HG03103 (cell line): ENCODE results near the gene AKNAD1.

ENCODE experiments used
- ATAC-seq: cut with Tn5 transposase; IDR thresholded peaks from one replicate; pipeline ENCODE4 v1.9.1; 2021; ENCODE audit warnings: low read depth; ENCODE audit not compliant: unreplicated experiment

The AKNAD1 gene

DNA sequence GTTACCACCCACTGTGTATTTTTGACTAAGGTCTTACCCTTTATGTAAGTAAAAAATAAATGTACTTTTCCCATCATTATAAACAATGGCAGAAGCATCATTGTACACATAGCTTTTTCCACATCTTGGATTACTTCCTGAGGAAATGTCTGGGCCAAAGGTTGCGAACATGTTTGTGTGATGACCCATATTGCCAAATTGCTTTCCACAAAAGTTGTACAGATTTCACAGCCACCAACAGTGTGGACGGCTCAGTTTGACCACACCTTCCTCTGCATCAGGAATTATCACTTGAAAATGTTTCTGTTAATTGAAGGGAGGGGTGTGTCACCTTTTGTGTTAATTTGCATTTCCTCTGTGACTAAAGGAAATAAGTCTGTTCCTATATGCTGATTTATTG, 25.7 kb downstream of the AKNAD1 start:
- ATAC-seq, result no peak

DNA sequence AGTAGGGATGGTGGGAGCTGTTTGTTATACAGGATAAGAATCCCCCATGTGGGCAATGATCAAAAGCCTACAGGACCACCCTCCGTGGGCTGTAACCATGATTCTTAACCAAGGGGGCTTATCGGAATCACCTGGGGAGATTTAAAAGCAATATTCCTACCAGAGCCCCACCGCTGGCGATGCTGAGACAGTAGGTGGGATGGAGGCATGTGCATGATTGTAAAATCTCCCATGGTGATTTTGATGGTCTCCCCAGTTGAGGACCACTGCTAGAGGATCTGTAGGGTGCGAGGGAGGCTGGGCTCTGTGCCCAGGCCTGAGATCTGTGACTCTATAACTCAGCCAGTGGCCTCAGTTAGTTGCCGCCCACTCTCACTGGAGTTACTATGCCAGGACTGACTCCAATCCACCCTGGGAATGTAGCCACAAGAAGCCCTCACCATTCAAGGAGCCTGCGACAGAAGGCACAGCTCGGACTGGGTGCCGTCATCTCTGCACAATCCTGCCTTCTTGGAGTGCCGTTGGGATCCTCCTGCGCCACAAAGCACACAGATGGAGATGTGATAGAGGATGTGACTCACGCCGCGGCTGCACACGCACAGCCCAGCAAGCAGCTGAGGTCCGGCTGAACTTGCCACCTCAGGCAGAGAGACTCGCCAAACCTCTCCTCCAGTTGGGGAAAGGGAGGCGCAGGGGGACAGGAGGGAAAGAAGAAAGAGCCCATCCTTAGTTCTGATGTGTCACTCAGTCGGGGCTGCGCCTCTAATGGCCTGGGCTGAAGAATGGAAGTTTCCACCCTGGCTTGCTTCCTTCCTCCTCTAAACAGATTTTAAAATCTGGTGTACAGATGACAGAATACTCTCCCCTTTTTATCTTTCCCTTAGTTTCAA, 26.5 kb downstream of the AKNAD1 start:
- ATAC-seq, result no peak

DNA sequence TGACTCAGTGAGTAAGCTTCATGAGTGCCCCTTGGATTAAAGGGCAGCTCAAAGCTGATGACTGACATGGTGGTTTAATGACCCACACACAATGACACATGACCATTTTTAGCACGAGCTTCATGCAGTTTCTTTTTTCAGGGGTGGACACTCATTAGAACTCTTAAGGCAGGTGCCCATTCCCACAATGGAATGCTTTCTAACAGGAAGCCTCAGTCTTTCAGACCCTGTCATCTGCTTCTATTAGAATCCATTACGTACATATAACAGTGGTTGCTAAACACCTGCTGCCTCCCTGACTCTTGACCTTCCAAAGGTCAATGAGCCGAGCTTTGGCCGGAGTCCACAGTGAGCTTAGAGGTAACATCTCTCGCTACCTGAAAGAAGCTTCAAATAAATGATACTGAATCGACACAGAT, 27.4 kb downstream of the AKNAD1 start:
- no peak for ATAC-seq

DNA sequence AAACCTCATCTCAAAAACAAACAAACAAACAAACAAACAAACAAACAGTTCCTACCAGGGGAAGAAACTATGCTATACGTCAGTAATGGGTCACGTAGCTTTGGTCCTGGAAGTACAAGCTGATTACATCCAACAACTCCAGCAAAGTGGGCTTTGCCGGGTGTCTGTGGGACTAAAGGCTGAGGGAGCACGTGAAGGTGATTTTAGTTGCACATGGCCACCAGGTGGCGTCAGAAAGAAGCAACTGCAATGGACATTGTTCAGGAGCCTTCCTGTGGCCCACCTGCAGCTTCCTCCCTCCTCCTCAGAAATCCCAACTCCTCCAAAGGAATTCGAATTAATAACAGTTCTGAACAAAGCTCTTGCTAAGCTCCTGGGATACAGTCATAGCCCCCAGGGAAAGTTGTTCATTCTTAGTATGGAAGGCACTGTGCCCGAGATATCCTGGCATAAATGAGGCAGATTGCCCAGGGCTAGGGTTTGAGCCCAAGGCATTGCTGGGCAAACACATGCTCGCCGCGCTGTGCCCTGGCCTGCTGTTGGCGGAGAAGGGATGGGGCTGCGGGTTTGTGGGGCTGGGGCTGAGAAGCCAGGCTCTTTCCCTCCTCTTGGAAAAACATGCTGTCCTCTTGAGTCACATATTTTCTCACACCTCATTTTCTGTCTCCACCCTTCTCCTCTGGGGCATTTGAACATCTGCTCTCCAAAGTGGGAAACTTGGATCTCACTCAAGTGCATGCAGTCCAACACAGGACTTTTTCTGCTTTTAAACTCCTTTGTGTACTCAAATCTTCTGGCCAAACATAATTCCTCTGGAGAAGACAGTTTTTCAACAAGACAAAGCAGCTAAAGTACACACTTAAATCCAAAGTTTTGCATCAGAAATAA, 28.6 kb downstream of the AKNAD1 start:
- ATAC-seq, result no peak

DNA sequence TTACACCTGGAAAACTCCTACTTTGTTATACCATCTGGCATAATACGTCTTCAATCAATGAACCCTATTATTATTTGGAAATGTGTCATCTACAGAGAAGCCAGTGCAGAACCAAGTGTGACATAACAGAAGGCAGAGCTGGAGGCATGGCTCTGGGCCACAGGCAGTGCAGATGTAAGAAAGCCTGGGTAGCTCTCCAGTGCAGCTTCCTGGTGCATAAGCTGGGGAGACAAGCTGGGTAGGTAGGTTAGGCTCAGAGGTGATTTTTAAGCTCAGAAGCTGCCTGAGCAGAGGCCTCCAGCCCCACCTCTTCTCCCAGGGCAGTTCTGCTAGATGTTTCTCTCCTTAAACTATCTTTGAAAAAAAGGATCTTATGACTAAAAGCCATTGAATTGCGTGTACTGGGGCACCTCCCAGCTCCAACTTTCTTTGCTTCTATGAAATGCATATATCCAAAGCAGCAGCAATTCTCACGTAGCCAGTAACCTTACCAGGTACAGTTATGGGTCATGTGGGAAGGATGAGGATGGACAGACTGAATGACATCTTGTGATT, 30.7 kb downstream of the AKNAD1 start:
- ATAC-seq, result no peak

DNA sequence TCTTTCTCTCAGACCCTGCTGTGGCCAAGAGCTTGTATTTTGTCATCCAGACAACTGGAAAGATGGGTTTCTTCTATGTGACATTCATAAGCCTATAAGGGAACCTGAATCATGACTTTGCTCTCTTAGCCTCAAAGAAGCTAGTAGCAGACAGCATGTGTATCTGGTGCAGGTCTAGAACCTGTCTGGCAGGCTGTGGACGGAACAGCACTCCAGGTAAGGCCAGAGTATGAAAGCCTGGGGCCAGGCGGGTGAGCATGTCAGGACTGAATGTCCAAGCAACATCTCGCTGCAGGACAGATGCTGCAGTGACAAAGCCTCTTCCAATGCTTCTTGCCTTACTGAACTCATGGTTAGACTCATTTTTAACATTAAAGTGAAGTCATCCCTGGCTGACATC, 32.8 kb downstream of the AKNAD1 start:
- ATAC-seq, result no peak

DNA sequence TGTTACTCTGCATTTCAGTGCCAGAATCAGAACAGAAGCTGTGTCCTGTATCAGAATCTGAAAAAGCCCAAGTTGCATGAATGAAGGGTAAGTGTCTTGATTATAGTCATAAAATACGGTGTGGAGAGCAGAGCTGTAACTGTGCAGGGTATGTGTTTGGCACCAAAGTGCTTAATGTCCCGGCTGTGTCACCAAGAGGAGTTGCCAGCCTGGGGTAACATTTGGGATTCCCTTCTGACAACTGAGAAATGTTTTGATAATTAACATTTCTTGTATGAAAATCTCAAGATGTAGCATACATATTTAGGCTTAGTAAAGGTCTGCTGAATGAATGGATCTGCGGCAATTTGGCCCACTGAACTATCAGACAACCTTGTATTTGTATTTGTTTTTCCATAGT, 33.3 kb downstream of the AKNAD1 start:
- no peak for ATAC-seq

DNA sequence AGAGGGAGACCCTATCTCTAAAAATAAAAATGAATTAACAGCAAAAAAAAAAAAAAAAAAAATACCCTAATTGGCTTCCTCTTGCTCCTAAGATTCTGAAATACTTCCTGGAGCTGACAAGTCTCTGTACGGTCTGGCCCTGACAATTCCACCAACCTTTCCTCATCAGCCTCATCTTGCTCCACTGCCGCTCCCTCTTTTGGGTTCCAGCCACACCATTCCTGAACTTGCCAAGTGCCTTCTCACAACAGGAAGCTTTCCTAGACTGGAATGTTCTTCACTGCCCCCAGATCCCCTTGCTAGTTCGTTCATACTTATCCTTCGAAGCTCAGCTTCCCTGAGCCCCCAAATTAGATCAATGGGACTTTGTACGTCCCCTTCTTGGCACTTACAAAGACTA, 37.0 kb downstream of the AKNAD1 start:
- no peak for ATAC-seq

DNA sequence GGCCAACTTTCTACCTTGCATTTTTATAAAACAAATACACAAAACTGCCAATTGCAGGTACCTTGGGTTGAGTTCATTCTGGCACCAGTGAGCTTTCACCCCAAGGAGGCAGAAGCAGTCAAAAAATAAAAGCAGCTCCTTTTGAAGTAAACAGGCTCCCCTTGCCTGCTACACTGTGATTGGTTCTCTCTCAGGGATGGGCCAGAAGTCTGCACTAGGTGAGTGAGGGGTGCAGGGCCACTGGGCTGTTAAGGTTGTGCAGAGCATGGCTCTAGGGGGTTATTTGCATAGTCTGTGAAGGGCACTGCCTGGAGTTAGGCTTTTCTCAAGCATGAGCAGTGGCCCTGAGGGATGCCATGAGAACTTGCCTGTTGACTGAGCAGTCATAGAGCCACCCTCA, 39.1 kb downstream of the AKNAD1 start:
- ATAC-seq, result no peak

DNA sequence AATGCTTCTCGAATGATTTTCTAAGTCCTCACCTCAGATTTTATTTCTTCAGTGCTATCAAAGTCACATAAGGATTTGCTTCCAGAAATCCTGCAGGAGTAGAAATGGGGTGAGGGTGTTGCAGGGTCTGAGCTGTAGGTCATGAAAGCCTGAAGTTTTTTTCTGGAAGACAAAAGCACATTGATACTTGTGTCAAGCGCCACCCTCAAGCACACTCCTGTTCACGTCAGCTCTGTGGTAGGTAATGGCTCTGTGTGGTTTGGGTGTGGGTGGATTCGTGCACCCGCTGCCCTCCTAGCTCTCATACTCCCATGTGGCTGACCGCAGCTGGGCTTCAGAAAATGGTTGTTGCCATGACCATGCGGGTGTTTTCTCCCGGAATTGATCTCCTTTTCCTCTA, 39.9 kb downstream of the AKNAD1 start:
- no peak for ATAC-seq

DNA sequence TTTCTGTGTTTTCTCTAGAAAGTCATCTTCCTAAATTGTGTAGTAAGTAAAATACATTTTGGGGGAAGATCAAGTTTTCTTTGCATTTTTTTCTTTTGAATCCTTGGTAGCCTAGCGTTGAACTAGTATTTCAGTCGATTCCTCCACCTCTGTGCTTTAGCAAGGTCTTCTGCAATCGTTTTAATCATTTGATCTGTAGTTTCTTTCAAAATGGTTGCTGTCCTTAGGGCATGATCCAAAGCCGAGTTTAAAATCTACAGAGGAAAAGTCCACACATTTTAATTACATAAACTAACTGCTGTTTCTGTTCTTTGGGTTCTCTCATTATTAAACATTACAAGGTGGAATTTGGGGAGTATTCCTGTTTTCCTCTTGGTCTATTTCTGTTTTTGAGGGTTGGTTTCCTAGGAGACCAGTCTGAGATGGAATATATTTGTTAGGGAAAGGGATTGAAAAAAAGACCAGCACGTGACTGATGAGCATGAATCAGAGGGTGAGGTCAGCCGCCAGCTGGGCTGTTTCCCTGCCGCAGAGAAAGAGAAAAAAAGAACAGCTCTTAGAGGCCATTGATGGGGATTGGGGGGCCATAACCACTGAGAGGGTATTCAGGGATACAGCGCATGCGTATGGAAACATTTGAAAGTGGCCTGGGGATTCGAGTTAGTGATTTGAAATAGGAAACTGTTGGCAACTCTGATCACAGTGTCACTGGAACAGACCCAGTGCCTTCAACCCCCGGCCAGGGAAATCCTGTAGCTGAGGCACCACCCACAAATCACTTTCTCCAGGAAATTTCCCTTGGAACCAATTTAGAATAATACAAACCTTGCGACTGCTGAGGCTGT, 40.6 kb downstream of the AKNAD1 start:
- ATAC-seq, result no peak

DNA sequence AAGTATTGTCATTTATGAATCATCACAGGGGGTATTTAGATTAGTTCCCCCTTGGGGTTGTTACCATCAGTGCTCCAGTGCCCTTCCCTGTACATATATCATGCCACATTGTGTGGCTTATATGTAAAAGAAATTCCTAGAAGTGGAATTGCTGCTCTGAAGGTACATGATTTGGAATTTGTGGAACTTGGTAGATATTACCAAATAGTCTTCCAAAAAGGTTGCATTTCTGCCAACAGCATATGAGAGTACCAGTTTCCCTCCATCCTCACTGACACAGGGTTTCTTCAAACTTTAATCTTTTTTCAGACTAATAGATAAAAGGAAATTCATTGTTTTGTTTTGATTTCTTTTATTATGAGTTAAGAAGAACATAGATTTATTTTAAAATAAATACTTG, 41.3 kb downstream of the AKNAD1 start:
- ATAC-seq, result no peak

DNA sequence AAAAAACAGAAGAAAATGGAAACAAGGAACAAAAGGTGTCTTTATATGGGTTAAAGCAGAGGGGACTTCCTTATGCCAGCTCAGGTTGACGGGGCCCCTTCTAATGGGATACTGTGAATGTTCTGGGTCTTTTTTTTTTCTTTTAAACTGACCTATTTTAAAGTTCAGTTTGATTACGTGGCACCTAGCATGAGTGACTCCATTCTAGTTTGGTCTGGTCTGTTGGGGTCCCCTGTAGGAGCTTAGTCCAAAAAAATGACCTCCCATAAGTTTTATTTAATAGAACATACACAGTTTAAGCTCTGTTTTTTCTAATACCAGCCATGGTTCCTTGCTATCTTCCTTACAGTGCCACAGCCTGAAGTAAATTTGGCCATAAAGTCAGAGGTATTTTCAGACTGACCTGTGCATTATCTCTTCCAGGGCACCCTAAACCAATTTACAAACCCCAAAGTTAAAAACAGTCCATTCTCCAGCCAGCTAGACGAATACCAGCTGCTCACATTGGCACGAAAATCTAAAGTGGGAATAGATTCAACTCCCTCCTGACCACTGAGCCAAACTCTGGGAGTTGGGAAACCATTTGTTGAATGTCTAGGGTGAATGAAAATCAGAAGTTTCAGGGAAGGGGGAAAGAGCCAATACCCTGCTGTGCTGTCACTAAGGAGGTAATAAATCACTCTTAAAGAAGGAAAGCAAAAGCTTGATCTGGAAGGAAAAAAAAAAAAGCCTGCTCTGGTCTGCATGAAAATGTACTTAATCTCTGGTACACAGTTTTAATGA, 42.4 kb downstream of the AKNAD1 start:
- ATAC-seq, result no peak

DNA sequence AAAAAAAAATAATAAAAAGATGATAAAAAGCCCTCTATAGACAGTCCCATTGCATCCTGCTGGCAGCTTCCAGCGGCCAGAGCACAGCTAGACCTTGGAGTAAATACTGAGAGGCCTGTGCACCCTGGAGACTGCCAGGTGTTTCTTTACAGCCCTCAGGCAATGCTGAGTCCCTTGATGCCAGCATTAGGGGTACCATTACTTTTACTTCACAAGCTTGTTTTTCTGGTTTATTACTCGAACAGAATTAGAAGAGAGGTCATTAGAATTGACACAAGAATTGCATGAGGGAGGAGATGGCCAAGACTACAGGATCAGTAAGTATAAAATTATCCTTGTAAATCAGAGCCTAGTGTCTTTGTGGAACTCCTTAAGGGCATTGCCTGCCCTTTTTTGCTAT, 43.6 kb downstream of the AKNAD1 start:
- ATAC-seq, result no peak

DNA sequence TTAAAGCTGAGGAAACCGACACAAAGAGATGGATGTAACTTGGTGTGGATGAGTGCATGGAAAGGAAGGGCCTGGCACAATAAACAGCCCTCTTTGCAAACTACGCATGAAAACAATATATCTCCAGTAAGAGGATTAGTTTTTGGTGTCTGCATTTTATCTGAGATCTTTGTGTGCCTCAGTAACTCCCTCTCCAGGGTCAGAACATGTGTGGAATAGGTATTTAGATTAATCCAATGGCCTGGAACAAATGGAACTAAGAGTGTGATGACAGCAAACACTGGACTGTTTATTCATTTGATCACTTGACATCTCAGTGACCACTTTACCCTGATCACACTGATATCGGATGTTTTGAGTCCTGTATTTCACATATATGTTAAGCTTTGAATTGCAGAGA, 45.3 kb downstream of the AKNAD1 start:
- ATAC-seq, result no peak

DNA sequence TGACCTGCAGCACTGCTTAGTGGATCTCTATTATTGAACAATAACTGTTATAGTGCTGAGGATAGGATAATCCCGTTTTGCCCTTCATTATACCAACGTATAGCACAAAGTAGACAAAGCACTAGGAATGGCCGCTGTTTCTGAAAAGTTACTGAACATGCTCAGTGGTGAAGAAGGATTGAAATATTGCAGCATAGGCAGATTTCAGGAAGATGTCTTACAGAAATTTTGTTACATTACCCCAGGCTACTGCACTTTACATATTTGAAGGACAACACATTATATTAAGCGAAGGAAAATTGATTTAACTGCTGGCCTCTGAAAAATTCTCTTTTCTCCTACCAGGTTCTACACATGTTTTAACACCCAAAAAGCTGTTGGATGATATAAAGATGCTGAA, 48.5 kb downstream of the AKNAD1 start:
- no peak for ATAC-seq

DNA sequence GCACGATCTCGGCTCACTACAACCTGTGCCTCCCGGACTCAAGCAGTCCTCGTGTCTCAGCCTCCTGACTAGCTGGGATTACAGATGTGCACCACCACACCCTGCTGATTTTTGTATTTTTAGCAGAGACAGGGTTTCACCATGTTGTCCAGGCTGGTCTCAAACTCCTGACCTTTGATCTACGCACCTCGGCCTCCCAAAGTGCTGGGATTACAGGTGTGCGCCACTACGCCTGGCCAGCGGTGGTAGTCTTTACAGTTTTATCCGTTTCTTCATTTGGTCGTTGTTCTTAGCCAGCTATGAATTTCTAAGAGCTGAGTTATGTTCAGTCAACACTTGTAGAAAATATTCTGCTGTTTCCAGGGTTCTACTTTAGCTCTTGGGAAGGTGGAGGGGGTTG, 53.3 kb downstream of the AKNAD1 start:
- ATAC-seq, result no peak

DNA sequence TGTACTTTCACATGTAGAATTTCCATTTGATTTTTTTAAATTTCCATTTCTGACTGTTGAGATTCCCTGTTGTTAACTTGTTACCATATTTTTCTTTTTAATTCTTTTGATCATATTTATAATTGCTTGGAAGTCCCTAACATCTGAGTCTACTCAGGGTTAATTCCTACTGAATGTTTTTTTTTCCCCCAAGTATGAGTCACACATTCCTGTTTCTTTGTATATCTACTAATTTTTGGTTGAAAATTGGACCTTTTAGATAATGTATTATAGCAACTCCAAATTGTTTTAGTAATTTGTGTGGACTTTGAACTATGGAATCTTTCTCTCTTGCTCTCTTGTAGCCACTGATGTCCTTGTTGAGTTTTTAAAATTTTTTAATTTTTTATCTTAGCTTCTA, 55.8 kb downstream of the AKNAD1 start:
- no peak for ATAC-seq

DNA sequence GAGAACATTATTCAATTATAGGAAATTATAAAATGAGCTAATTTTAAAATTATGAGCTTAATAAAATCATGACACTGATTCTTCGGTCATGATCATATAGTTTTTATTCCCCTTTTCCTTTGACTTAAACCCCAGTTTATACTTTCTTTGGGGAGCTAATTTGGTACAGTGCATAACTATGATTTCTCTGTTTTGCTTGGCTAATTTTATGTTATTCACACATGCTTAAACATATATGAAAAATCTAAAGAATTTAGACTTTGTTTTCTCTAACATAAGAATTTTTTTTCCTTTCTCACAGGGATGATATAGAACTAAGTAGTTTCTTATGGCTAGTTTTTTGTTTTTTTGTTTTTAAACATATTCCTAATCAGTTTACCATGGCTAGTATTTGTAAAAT, 57.9 kb downstream of the AKNAD1 start:
- ATAC-seq, result no peak

DNA sequence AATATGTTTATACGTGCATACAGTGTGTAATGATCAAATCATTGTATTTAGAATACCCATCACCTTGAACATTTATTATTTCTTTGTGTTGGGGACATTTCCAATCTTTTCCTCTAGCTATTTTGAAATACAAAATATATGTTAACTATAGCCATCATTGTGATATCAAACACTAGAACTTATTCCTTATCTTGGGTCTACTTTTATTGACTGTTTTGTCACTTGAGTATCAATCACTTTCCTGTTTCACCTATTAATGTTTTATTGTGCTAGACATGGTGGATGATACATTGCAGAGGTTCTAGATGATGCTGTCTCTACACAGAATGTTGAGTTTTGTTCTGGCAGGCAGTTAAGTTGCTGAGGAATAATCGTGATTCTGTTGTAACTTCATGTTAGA, 64.5 kb downstream of the AKNAD1 start:
- ATAC-seq, result no peak
